NOMO-1 treated with dmso at 0.1 percent for 144 hours (cell line): ENCODE results near the gene ACSL3.
"Not testable (repeated sequence)": the region's sequence is repeated elsewhere in the genome, so short reads cannot be mapped to it uniquely, and the experiment has no call there.

Source experiments
- DNase-seq: peaks from one replicate; lab custom pipeline; 2025; ENCODE audit not compliant: unreplicated experiment; lab: John Stamatoyannopoulos, UW

Gene ACSL3

DNA sequence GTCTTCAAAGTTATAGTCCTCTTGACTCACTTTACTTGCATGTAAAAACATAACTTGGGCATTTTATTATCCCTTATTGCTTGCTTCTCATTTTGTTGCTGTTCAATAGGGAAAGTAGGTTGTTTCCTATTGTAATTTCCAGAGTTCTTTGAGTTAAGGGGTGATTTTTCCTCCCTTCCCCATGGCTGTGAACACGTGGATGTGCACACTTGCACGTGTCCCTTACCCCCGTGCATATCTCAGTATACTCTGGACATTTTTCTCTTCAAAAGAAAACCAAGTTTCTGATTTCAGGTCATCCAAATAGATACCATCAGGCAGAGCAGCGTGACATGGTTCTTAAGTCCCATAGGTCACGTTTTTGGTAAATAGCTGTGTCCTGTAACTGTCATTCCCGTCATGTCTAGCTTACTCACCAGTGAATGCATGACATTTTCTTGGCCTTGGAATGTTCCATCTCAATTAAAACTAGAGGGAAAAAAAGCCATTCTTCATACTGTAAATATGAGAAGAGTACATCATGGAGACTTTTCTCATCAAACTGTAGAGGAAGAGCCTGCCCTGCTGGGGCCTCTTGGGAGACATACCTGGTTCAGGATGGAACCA lies 107.8 kb downstream of the ACSL3 start:
- DNase-seq = no peak

- peak; percentile 1 for DNase-seq
Observed at GRCh38 chr2:222969491-222969890, 108.7 kb downstream of the ACSL3 start.

- DNase-seq = no peak
Observed at GRCh38 chr2:222972420-222972819, 111.6 kb downstream of the ACSL3 start.

GRCh38 chr2:222973237-222973636 lies 112.4 kb downstream of the ACSL3 start:
- DNase-seq = no peak

DNA sequence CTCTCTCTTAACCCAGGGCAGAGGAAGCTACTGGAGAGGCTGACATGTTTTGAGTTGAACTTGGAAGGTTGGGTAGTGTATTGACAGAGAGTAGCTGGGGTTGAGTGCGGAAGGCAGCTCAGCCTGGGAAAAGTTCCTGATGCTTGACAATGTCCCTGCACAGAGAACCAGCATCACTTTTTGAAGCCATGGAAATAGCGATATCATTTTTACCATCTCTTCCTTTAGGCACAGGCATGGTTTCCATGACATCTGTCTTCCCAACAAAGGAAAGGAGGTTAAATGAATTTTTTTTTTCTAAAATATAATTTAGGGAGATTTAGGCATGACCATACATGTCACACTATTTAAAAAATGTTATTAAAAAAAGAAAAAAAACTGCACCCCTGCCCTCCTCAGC lies 112.9 kb downstream of the ACSL3 start:
- no peak for DNase-seq

- DNase-seq = no peak
Observed at GRCh38 chr2:222976521-222977061, 115.8 kb downstream of the ACSL3 start.

GRCh38 chr2:222977121-222977520 lies 116.3 kb downstream of the ACSL3 start:
- no peak for DNase-seq

GRCh38 chr2:222978850-222979249 lies 118.0 kb downstream of the ACSL3 start:
- DNase-seq = no peak

GRCh38 chr2:222979484-222979883 lies 118.6 kb downstream of the ACSL3 start:
- DNase-seq = no peak

GRCh38 chr2:222982010-222982908 lies 121.4 kb downstream of the ACSL3 start:
- DNase-seq = peak; percentile 70

- no peak for DNase-seq
Observed at GRCh38 chr2:222982909-222983265, 122.1 kb downstream of the ACSL3 start.

DNA sequence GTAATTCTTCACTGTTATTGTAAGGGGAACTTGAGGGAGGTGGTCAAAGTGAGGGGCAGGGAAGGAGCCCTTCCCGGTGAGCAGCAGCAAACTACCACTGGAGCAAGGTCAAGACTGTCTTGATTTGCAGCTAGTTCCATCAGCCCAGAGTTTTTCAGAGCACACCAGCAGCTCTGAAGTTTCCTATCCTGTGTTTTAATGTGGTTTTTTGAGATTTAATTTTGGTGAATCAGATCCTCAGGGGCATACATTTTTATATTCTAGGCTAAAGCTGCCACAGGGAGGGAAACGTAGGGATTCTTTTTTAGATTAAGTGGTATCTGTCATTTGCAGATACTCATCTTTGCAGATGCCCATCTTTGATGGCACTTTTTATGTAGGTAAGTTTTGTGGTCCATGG lies 124.1 kb downstream of the ACSL3 start:
- DNase-seq = no peak

DNA sequence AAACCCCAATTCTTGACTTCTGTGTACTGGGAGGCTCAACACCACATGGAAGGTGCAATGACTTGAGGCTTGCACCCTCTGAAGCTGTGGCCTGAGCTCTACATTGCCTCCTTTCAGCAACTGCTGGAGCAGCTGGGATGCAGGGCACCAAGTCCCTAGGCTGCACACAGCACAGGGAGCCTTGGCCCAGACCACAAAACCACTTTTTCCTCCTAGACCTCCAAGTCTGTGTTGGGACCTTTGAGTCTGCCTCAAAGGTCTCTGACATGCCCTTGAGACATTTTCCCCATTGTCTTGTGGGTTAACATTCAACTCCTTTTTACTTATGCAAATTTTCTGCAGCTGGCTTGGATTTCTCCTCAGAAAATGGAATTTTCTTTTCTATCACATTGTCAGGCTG lies 128.6 kb downstream of the ACSL3 start:
- no peak for DNase-seq

- DNase-seq = not testable (repeated sequence)
Observed at GRCh38 chr2:222990206-222990605, 129.4 kb downstream of the ACSL3 start.

GRCh38 chr2:222992137-222992536 lies 131.3 kb downstream of the ACSL3 start:
- DNase-seq = no peak
